HEK293T (cell line): ENCODE measurements around the gene PARP16.

Experiments
- CTCF ChIA-PET: fragments of 350-600 bp; formaldehyde crosslinking; extraction: SDS; loops from one replicate; lab custom pipeline; 2021; ENCODE audit warnings: antibody characterized with exemption, inconsistent platforms; lab: Yijun Ruan, JAX
- POLR2A ChIA-PET: fragments of 350-600 bp; formaldehyde crosslinking; extraction: SDS; loops from one replicate; lab custom pipeline; 2020; ENCODE audit warnings: antibody characterized with exemption, inconsistent platforms; lab: Yijun Ruan, JAX
- DNase-seq: peaks from one replicate; pipeline ENCODE4 v3.0.0; 2012; ENCODE audit warnings: mixed read lengths; ENCODE audit errors: extremely low spot score
- ARNT ChIP-seq: fragments of 450-650 bp; IDR thresholded peaks from 2 replicates; pipeline ENCODE4 v1.6.1; 2017; ENCODE audit warnings: mild to moderate bottlenecking
- BHLHE40 ChIP-seq: fragments of 450-650 bp; IDR thresholded peaks from 2 replicates; pipeline ENCODE4 v1.6.1; 2016; ENCODE audit warnings: mild to moderate bottlenecking, moderate library complexity, borderline replicate concordance
- CTBP1 ChIP-seq: fragments of 450-650 bp; IDR thresholded peaks from 2 replicates; pipeline ENCODE4 v1.6.1; 2016; ENCODE audit warnings: borderline replicate concordance
- ELF4 ChIP-seq: fragments of 450-650 bp; IDR thresholded peaks from 2 replicates; pipeline ENCODE4 v1.6.1; 2017; ENCODE audit warnings: antibody characterized with exemption
- FOXA1 ChIP-seq: fragments of 450-650 bp; IDR thresholded peaks from 2 replicates; pipeline ENCODE4 v1.6.1; 2016; ENCODE audit warnings: mild to moderate bottlenecking
- FOXK2 ChIP-seq: fragments of 450-650 bp; IDR thresholded peaks from 2 replicates; pipeline ENCODE4 v1.6.1; 2016; ENCODE audit warnings: mild to moderate bottlenecking
- FOXM1 ChIP-seq: fragments of 450-650 bp; IDR thresholded peaks from 2 replicates; pipeline ENCODE4 v1.6.1; 2017; ENCODE audit warnings: mild to moderate bottlenecking, borderline replicate concordance
- HDGF ChIP-seq: fragments of 450-650 bp; IDR thresholded peaks from 2 replicates; pipeline ENCODE4 v1.6.1; 2017; ENCODE audit warnings: antibody characterized with exemption, borderline replicate concordance
- L3MBTL2 ChIP-seq: fragments of 450-650 bp; conservative IDR thresholded peaks from 2 replicates; pipeline ENCODE4 v1.6.1; 2016; ENCODE audit warnings: mild to moderate bottlenecking
- LEF1 ChIP-seq: fragments of 450-650 bp; IDR thresholded peaks from 2 replicates; pipeline ENCODE4 v1.6.1; 2017; ENCODE audit warnings: mild to moderate bottlenecking, borderline replicate concordance
- NFRKB ChIP-seq: fragments of 450-650 bp; IDR thresholded peaks from 2 replicates; pipeline ENCODE4 v1.6.1; 2016; ENCODE audit warnings: mild to moderate bottlenecking, moderate library complexity
- SP1 ChIP-seq: fragments of 450-650 bp; IDR thresholded peaks from 2 replicates; pipeline ENCODE4 v1.6.1; 2017
- SUZ12 ChIP-seq: fragments of 450-650 bp; IDR thresholded peaks from 2 replicates; pipeline ENCODE4 v1.6.1; 2016; ENCODE audit warnings: mild to moderate bottlenecking
- TARDBP ChIP-seq: fragments of 450-650 bp; IDR thresholded peaks from 2 replicates; pipeline ENCODE4 v1.6.1; 2016
- ZNF384 ChIP-seq: fragments of 450-650 bp; IDR thresholded peaks from 2 replicates; pipeline ENCODE4 v1.6.1; 2016
- TF ChIP-seq, protein P1 (sequence below): fragments of 450-650 bp; IDR thresholded peaks from 2 replicates; pipeline ENCODE4 v1.6.1; 2016

The PARP16 gene

DNA sequence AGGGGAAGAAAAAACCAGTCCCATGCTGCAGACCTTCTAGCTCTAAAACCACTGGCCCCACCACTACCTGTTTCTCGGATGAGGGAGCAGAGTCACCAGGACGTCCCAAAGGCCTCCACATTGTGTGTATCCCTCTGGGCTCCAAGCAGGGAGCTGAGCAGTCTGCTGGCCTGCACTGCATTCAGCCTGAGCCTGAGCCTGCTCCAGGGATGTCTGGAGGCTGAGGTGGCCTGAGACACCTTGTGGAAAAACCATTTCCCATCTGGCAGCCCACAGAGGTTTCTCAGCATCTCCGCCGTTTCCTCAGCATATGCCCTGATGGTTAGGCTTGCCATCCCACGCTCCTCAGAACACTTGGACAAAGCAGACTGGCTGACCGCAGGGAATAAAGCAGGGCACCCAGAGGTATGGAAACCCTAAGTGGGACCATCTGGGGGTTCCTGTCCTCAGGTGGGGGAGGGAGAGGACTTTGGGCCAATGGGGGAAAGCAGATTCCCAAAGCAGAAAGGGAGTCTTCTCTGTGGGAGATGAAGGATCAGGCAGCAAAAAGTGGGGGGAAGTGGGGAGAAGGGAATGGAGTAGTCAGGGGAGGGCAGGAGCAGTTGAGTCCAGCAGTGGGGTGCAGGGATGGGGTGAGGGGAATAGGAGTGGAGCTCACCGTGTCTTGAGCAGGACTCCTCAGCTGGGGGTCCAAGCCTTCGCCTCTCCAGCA lies 75.8 kb downstream of the PARP16 start, which contains the start of gene CILP:
Gene CILP, minus strand, starts transcription at position 704 of the 712 bp plus-strand sequence. CDS start 1,718 bp downstream, outside the sequence.
- ChIA-PET POLR2A (interaction anchor here (1.1 to 2.7 kb wide), 2 partner anchors 26 to 94 kb away, joined by 3 to 8 read pairs; partner anchors contain the start of genes CLPX and RNU5B-1), CTCF (interaction anchor here (1.6 kb wide), 1 partner anchor 35 kb away, joined by 8 read pairs; no protein-coding TSS in a partner anchor)
- TF ChIP-seq FOXA1 (no peak), BHLHE40 (no peak), ARNT (no peak), SUZ12 (no peak), FOXM1 (no peak), NFRKB (no peak), TARDBP (no peak), SP1 (no peak), HDGF (no peak), LEF1 (no peak), CTBP1 (no peak), FOXK2 (no peak), ELF4 (no peak), L3MBTL2 (no peak), ZNF384 (no peak)
- TF ChIP-seq, protein P1, sequence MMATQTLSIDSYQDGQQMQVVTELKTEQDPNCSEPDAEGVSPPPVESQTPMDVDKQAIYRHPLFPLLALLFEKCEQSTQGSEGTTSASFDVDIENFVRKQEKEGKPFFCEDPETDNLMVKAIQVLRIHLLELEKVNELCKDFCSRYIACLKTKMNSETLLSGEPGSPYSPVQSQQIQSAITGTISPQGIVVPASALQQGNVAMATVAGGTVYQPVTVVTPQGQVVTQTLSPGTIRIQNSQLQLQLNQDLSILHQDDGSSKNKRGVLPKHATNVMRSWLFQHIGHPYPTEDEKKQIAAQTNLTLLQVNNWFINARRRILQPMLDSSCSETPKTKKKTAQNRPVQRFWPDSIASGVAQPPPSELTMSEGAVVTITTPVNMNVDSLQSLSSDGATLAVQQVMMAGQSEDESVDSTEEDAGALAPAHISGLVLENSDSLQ, result no peak
- DNase-seq, result no peak

DNA sequence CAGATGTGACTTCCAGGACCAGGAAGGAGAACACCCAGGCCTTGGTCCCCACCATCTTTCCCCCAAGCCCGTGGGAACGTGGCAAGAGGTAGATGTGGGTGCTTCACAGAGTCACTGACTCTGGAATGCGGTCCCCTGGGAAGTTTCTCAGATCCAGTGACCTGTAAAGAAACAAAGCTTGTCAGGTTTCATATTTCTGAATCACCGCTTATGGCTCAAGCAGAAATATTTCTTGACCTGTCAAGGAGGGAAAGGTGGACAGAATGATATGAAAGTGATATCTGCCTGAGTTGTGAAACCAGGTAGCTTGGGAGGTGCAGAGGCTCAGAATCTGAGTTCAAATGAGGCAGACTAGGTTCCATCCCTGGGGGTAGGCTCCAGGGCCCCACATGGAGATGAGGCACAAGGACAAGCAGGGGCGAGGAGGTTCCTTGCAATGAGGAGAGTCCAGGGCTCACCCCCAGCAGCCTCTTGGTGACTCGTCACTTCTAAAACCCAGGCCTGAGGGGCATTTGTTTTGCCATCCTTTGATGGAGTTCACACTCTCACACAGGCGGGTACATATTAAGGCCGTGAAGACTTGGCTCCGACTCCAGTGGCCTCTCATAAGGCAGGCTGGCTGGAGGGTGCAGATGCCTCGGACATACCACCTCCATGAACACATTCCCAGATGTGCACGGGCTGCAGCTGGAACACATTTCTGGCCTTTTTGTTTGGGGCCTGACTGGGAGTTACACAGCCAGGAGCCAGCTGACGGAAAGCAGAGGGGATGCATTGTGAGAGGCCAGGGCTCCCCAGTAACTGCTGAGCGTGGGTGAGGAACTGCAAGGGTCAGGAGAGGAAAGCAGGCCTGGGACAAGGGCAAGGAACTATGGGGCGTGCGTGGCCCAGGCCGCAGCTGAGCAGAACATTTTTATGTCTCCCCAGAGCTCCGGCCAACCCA lies 76.7 kb downstream of the PARP16 start:
- DNase-seq, result no peak
- ChIA-PET CTCF (no interaction called here), POLR2A (interaction anchor here (2.7 kb wide), 1 partner anchor 25 kb away, joined by 8 read pairs; the partner anchor contains the start of gene CLPX)
- TF ChIP-seq HDGF (no peak), ZNF384 (no peak), L3MBTL2 (no peak), FOXM1 (no peak), LEF1 (no peak), ARNT (no peak), SUZ12 (no peak), CTBP1 (no peak), ELF4 (no peak), BHLHE40 (no peak), SP1 (no peak), FOXK2 (no peak), TARDBP (no peak), NFRKB (no peak), FOXA1 (no peak)
- TF ChIP-seq, protein P1, result no peak

DNA sequence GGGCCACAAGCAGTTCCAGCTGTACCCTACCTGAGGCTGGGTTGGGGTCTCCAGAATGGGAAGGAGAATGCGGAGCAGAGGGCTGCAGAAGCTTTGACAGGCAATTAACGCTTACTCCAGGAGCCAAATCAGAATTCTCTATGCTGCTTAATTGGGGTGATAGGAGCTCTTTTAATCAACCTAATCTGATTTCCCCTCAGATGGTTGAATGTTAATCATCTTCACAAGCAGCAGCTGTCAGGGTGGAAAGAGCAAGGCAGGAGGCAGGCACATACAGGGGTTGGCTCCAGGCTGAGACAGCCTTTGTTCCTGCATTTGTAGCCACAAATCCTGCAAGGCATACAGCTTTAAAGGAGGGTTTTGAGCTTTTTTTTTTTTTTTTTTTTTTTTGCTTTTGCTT lies 78.0 kb downstream of the PARP16 start:
- ChIA-PET CTCF (interaction anchor here (1.5 kb wide), 1 partner anchor 62 kb away, joined by 4 read pairs; no protein-coding TSS in a partner anchor), POLR2A (interaction anchor here (0.8 to 2.7 kb wide), 2 partner anchors 24 to 96 kb away, joined by 3 to 8 read pairs; partner anchors contain the start of genes CLPX and RNU5B-1)
- no peak for DNase-seq
- TF ChIP-seq FOXA1 (no peak), ZNF384 (no peak), ELF4 (no peak), FOXK2 (no peak), SP1 (no peak), L3MBTL2 (no peak), TARDBP (no peak), SUZ12 (no peak), HDGF (no peak), ARNT (no peak), CTBP1 (no peak), LEF1 (no peak), FOXM1 (no peak), BHLHE40 (no peak), NFRKB (no peak)
- TF ChIP-seq, protein P1, result no peak
